ENCODE results near the gene SETD1A.
A peak's percentile ranks its signal among the peaks of the same experiment; 100 is the strongest.

SETD1A gene

GRCh38 chr16:30983898-30984610 lies 26.5 kb downstream of the SETD1A start:
- no peak overlapping the region for H3K27ac ChIP-seq
- TF ChIP-seq CTCF (conservative IDR thresholded peaks at IDR 0.05) (no peak), ZFX (IDR thresholded peaks at IDR 0.05) (no peak)

- H3K27ac ChIP-seq = peak within 1 kb of the TSS; percentile 68
- TF ChIP-seq CTCF (conservative IDR thresholded peaks at IDR 0.05) (peak; percentile 95), ZFX (IDR thresholded peaks at IDR 0.05) (no peak)
Observed at GRCh38 chr16:30984669-30985400, 27.3 kb downstream of the SETD1A start, which contains the start of gene HSD3B7. HSD3B7 (plus strand) TSS chr16:30985207; CDS start chr16:30985659, 452 bp downstream.

GRCh38 chr16:30985401-30986128 lies 28.0 kb downstream of the SETD1A start:
- TF ChIP-seq ZFX (IDR thresholded peaks at IDR 0.05) = no peak
- TF ChIP-seq CTCF (conservative IDR thresholded peaks at IDR 0.05) = peak; percentile 53; the same call in 1 of the 2 replicates
- peak overlapping the region; percentile 68 for H3K27ac ChIP-seq

- TF ChIP-seq CTCF (conservative IDR thresholded peaks at IDR 0.05) (no peak), ZFX (IDR thresholded peaks at IDR 0.05) (no peak)
Observed at GRCh38 chr16:30986129-30986991, 28.8 kb downstream of the SETD1A start.

GRCh38 chr16:30987581-30988190 lies 30.1 kb downstream of the SETD1A start:
- TF ChIP-seq ZFX (IDR thresholded peaks at IDR 0.05) (no peak), CTCF (conservative IDR thresholded peaks at IDR 0.05) (no peak)
- no peak overlapping the region for H3K27ac ChIP-seq

More at GRCh38 chr16:30986129-30986991, 28.8 kb downstream of the SETD1A start:
- peak overlapping the region; percentile 68; the same call in 1 of the 2 replicates for H3K27ac ChIP-seq

- TF ChIP-seq CTCF (conservative IDR thresholded peaks at IDR 0.05) (no peak), ZFX (IDR thresholded peaks at IDR 0.05) (no peak)
- H3K27ac ChIP-seq = no peak overlapping the region
Observed at GRCh38 chr16:30989469-30990047, 32.0 kb downstream of the SETD1A start.
